Measurements from ENCODE around the gene ANK3.

The ANK3 gene

GRCh38 chr10:60340973-60341372 is 48.7 kb downstream of the ANK3 start:
- no peak for DNase-seq

GRCh38 chr10:60339757-60340156 is 49.9 kb downstream of the ANK3 start:
- DNase-seq, result no peak

GRCh38 chr10:60338786-60339185 is 50.9 kb downstream of the ANK3 start:
- DNase-seq, result no peak

- DNase-seq, result no peak
These were observed 51.6 kb downstream of the ANK3 start for GRCh38 chr10:60338002-60338564.

GRCh38 chr10:60336901-60337630 is 52.6 kb downstream of the ANK3 start:
- no peak for DNase-seq

GRCh38 chr10:60335708-60336107 is 54.0 kb downstream of the ANK3 start:
- DNase-seq, result no peak

- no peak for DNase-seq
These were observed 54.7 kb downstream of the ANK3 start for GRCh38 chr10:60334991-60335390.

- DNase-seq, result no peak
These were observed 57.3 kb downstream of the ANK3 start for GRCh38 chr10:60332371-60332770.

GRCh38 chr10:60331886-60332285 is 57.8 kb downstream of the ANK3 start:
- DNase-seq, result no peak

GRCh38 chr10:60323162-60323561 is 66.5 kb downstream of the ANK3 start:
- no peak for DNase-seq

GRCh38 chr10:60320666-60321065 is 69.0 kb downstream of the ANK3 start:
- DNase-seq, result no peak

GRCh38 chr10:60316029-60316428 is 73.6 kb downstream of the ANK3 start:
- no peak for DNase-seq

- DNase-seq, result no peak
These were observed 74.4 kb downstream of the ANK3 start for GRCh38 chr10:60315311-60315710.

GRCh38 chr10:60314069-60314940 is 75.4 kb downstream of the ANK3 start:
- DNase-seq, result no peak

GRCh38 chr10:60313589-60313952 is 76.1 kb downstream of the ANK3 start:
- no peak for DNase-seq

GRCh38 chr10:60312818-60313588 is 76.7 kb downstream of the ANK3 start:
- DNase-seq, result no peak

GRCh38 chr10:60311821-60312220 is 77.9 kb downstream of the ANK3 start:
- DNase-seq, result no peak

- DNase-seq, result no peak
These were observed 78.9 kb downstream of the ANK3 start for GRCh38 chr10:60310740-60311139.

GRCh38 chr10:60309891-60310290 is 79.8 kb downstream of the ANK3 start:
- DNase-seq, result no peak

GRCh38 chr10:60309371-60309770 is 80.3 kb downstream of the ANK3 start:
- DNase-seq, result no peak

GRCh38 chr10:60305380-60305892 is 84.2 kb downstream of the ANK3 start:
- no peak for DNase-seq

- DNase-seq, result no peak
These were observed 84.8 kb downstream of the ANK3 start for GRCh38 chr10:60304829-60305379.

GRCh38 chr10:60303778-60304177 is 85.9 kb downstream of the ANK3 start:
- no peak for DNase-seq
